Measurements from ENCODE around the gene SLC27A5.
A peak's percentile ranks its signal among the peaks of the same experiment; 100 is the strongest.
"Not testable (repeated sequence)": the region's sequence is repeated elsewhere in the genome, so short reads cannot be mapped to it uniquely, and the experiment has no call there.

Gene SLC27A5

GRCh38 chr19:58550362-58551122, 38.8 kb upstream of the SLC27A5 start:
- DNase-seq, result no peak

DNA sequence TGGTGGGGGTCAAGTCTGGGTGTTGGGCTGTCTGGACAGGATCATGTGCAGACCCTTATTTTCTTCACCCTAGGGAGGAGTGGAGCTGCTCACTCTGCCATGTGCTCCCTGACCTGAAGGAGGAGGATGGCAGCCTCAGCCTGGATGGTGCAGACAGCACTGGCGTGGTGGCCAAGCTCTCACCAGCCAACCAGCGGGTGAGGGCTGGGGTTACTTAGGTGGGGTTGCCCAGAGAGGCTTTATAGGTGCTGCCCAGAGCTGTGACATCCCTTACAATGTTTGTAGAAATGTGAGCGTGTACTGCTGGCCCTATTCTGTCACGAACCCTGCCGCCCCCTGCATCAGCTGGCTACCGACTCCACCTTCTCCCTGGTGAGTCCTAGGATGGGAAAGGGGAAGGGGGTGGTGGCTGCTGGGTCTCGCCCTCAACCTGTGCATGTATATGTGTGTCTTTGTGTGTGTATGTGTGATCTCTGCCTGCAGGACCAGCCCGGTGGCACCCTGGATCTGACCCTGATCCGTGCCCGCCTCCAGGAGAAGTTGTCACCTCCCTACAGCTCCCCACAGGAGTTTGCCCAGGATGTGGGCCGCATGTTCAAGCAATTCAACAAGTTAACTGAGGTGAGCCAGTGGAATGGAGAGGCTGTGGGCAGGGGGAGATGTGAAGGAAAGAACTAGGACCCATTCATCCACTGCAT, 38.0 kb upstream of the SLC27A5 start:
- DNase-seq, result no peak

DNA sequence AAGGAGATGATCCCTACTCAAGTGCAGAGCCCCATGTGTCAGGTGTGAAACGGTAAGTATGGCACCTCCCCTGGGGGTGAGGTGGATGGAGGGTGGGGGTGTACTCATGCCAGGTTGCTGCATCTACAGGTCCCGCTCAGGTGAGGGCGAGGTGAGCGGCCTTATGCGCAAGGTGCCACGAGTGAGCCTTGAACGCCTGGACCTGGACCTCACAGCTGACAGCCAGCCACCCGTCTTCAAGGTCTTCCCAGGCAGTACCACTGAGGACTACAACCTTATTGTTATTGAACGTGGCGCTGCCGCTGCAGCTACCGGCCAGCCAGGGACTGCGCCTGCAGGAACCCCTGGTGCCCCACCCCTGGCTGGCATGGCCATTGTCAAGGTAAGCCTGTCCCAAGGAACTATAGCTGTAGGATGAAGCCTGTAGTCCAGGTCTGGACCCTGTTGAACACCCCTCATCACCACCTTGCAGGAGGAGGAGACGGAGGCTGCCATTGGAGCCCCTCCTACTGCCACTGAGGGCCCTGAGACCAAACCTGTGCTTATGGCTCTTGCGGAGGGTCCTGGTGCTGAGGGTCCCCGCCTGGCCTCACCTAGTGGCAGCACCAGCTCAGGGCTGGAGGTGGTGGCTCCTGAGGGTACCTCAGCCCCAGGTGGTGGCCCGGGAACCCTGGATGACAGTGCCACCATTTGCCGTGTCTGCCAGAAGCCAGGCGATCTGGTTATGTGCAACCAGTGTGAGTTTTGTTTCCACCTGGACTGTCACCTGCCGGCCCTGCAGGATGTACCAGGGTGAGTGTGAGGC, 37.3 kb upstream of the SLC27A5 start:
- DNase-seq, result no peak

- DNase-seq, result no peak
Measured at GRCh38 chr19:58547323-58548312, 35.8 kb upstream of the SLC27A5 start.

- DNase-seq, result no peak
Measured at GRCh38 chr19:58546019-58546530, 34.3 kb upstream of the SLC27A5 start.

DNA sequence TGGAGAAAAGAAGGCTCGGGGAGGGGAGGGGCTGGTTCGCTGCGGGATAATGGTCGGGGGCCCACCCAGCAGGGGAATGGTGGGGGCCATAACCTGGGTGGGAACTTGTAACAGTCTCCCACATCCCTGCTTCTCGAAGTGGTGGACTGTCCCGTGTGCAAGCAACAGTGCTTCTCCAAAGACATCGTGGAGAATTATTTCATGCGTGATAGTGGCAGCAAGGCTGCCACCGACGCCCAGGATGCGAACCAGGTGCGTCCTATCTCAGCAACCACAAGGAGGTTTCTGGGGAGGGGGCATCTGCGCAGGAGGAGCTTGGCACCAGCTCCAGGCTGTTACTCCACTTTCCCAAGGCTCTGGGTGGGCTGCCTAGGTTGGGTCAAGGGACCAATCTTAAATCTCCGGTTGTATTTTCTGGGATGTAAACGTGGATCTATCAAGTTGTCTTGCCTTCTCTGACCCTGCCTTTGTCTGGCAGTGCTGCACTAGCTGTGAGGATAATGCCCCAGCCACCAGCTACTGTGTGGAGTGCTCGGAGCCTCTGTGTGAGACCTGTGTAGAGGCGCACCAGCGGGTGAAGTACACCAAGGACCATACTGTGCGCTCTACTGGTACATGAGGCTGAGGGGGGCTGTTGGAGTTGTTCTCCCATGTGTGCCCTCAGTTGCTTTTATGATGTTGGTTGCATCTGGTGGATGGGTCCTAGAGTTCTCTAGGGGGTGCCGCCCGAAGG, 33.7 kb upstream of the SLC27A5 start:
- no peak for DNase-seq

DNA sequence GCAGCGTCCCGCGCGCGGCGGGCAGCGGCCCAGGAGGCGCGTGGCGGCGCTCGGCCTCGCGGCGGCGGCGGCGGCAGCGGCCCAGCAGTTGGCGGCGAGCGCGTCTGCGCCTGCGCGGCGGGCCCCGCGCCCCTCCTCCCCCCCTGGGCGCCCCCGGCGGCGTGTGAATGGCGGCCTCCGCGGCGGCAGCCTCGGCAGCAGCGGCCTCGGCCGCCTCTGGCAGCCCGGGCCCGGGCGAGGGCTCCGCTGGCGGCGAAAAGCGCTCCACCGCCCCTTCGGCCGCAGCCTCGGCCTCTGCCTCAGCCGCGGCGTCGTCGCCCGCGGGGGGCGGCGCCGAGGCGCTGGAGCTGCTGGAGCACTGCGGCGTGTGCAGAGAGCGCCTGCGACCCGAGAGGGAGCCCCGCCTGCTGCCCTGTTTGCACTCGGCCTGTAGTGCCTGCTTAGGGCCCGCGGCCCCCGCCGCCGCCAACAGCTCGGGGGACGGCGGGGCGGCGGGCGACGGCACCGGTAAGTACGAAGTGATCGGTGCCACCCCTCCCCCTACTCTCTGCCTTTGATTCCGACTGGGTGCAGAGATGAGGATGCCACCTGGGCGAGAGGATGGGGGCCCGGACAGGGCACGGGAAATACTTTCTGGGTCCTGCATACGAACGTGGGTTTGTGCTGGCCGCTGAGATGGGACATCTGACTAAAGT, 32.9 kb upstream of the SLC27A5 start:
- peak; percentile 39 for DNase-seq

DNA sequence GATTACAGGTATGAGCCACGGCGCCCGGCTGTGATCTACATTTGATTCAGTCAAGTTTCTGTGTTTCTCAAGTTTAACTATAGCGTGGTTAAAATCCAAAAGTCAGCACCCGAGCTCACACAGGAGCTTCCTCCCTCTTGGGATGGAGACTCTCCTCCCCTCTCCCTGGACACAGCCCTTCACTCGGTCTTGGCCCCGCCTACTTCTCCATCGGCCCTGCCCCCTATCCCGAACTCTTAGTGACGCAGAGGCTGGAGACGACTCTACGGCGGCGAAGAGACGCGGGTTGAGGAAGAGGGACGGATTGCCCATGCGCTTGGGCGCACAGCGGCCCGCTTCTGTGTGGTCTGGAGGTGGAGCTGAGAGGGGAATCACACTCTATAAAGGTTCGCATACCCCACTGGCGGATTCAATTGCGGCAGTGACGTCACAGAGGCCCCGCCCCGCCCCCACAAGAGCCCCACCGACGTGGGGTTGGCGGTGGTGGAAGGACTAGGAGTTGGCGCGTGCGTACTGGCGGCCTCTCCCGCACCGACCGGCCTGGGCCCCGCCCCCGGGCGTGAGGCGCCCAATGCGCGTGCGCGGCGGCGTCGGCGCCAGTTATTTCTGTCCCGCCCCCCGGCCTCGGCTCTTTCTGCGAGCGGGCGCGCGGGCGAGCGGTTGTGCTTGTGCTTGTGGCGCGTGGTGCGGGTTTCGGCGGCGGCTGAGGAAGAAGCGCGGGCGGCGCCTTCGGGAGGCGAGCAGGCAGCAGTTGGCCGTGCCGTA, 32.2 kb upstream of the SLC27A5 start, which contains the start of gene TRIM28:
TRIM28 (plus strand) TSS at position 239 of the 765 bp plus-strand sequence. CDS start 694 bp downstream, outside the sequence.
- peak; percentile 98 for DNase-seq

- not testable (repeated sequence) for DNase-seq
Measured at GRCh38 chr19:58542641-58543372, 31.0 kb upstream of the SLC27A5 start.

- not testable (repeated sequence) for DNase-seq
Measured at GRCh38 chr19:58539169-58539559, 27.4 kb upstream of the SLC27A5 start.

DNA sequence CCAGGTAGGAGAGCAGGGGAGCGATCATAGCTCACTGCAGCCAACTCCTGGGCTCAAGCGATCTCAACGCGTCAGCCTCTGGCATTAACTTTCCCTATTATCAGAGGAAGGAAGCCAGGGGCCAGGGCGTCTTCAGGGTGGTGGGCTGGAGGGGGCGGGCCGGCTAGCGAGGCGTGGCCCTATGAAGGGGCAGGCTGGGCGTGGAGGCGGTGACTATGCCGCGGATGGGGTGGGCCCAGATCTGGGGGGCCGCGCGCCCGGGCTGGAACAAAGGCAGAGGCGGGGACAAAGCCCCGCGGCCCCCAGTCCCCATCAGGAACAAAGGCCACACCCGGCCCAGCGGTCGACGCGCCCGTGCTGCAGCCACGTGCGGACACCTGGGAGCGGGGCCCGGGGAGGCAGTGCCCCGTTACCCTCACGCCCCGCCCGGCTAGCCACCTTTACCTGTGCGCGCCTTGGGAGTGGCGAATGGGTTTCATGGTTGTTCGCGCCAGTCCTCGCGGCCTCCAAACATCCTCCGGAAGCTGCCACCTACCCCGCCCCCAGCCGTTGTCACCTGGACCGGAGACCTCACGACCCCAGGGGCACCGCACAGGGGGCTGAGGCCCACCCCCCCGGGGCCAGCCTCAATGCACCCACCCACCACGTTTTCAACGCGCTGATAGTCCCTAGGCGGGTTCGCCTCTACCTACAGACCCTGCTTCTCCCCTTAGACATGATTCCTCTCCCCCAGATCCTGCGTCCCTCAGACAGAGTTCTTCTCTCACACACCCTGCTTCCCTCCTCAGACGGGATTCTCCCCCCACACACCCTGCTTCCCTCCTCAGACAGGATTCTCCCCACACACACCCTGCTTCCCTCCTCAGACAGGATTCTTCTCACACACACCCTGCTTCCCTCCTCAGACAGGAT, 26.7 kb upstream of the SLC27A5 start:
- no peak for DNase-seq

GRCh38 chr19:58536852-58537798, 25.3 kb upstream of the SLC27A5 start:
- DNase-seq, result no peak

DNA sequence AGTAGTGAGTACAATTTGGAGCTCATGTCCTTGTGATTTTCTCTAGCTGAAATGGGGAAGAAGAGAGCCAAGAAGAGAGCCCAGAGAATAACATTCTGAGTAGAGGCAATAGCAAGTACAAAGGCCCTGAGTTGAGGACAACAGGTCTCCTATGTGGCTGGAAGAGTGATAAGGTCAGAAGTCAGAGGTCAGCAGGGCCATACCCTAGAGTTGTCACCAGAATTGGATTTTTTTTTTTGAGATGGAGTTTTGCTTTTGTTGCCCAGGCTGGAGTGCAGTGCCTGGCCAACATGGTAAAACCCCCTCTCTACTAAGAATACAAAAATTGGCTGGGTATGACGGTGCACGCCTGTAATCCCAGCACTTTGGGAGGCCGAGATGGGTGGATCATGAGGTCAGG, 24.1 kb upstream of the SLC27A5 start:
- DNase-seq, result no peak

- no peak for DNase-seq
Measured at GRCh38 chr19:58531034-58531840, 19.4 kb upstream of the SLC27A5 start.

DNA sequence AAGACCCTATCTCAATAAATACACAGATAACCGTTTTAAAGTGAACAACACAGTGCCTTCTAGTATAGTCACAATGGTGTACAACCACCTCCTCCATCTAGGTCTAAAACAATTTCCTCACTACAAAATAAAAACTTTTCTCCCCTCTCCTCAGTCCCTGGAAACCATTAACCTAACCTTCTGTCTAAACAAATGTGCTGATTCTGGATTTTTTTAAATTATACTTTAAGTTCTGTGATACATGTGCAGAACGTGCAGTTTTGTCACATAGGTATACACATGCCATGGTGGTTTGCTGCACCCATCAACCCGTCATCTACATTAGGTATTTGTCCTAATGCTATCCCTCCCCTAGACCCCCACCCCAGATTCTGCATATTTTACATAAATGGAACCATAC, 17.6 kb upstream of the SLC27A5 start:
- DNase-seq, result no peak

- no peak for DNase-seq
Measured at GRCh38 chr19:58522709-58523108, 10.9 kb upstream of the SLC27A5 start.

All from HCEC 1CT (cell line).